ENCODE results near the gene KCTD1.

KCTD1 gene

DNA sequence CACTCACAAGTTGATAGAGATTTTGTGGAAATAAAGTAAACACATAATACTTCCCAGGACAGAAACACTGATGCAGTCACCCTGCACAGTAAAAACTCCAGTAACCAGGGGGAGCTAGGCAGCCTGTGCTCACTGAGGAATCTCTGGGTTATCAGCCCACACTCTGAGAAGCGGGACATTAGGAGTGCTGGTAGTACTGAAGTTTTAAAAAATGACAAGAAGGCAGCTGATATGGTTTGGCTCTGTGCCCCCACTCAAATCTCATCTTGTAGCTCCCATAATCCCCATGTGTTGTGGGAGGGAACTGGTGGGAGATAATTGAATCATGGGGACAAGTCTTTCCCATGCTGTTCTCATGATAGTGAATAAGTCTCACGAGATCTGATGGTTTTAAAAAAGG lies 31.4 kb downstream of the KCTD1 start:
- no peak overlapping the region for H2AFZ ChIP-seq (ENCODE audit: low read depth, low read length)
- no peak overlapping the region for H3K9ac ChIP-seq (ENCODE audit: low read depth, low read length)
- no peak overlapping the region for H3K4me3 ChIP-seq (ENCODE audit: low read depth in 1 of 2, low read length in 2 of 2)
- no peaks in the 10 kb centered on the region for H3K4me1 ChIP-seq (ENCODE audit: insufficient read depth, low read length)
- 0 out of 2 replicates have a peak, but pooled peaks cover 7% of the 10 kb centered on the region for H4K20me1 ChIP-seq (ENCODE audit: insufficient read depth, low read length)
- H3K9me3 ChIP-seq (ENCODE audit: insufficient read depth, low read length, severe bottlenecking), result no peaks in the 10 kb centered on the region
- no peak for DNase-seq
- H3K79me2 ChIP-seq (ENCODE audit: insufficient read depth, low read length), result peaks cover 6% of the 10 kb centered on the region; the same call in 1 of the 2 replicates
- no peak for TF ChIP-seq CTCF (IDR thresholded peaks at IDR 0.05; ENCODE audit: borderline replicate concordance, extremely low read depth, low read length, poor library complexity, severe bottlenecking)
- no peak for TF ChIP-seq EZH2 (IDR thresholded peaks at IDR 0.05; ENCODE audit: borderline replicate concordance, low read depth, low read length, severe bottlenecking)
- H3K27ac ChIP-seq (ENCODE audit: low read length), result no peak overlapping the region
- H3K36me3 ChIP-seq (ENCODE audit: insufficient read depth, low read length), result peaks cover 2% of the 10 kb centered on the region; the same call in 1 of the 2 replicates
- no peak overlapping the region for H3K4me2 ChIP-seq (ENCODE audit: insufficient read depth, low read length)
- no peaks in the 10 kb centered on the region for H3K27me3 ChIP-seq (ENCODE audit: insufficient read depth, low read length, poor library complexity)
- ATAC-seq (ENCODE audit: insufficient read depth, low read depth), result no peak

DNA sequence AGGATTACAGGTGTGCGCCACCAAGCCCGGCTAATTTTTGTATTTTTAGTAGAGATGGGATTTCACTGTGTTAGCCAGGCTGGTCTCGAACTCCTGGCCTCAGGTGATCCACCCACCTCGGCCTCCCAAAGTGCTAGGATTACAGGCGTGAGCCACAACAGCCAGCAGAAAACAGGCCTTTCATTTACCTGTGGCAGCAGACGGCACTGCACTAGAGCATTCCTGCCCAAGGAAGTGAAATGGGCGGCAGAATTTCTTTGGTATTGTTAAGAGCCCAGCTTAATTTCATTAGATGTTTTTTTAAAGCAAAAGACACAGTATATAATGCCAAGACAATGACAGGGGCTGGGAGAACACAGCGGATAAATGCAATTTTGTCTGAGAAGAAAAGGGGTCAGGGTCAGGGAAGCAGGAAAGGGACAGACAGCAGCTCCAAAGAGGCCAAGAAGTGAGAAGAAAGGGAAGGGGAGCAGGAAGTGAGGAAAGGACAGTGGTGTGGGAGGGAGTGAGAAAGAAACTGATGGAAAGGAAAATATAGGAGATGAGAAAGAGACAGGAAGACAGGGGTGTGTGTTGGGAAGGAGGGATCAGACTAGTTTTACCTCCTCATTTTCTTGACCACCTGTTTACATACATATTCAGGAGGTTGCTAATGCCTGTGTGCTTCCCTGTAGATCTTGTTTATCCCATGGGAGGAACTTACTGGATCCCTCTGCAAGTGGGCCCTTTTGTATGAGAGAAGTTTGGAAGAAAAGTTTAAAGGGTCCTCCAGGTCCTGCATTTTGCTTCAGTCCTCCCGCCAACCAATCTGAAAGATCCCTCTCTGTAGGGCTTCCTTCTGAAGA lies 32.5 kb downstream of the KCTD1 start:
- Histone ChIP-seq H3K4me1 (ENCODE audit: insufficient read depth, low read length) (no peaks in the 10 kb centered on the region), H3K4me2 (ENCODE audit: insufficient read depth, low read length) (no peak overlapping the region), H2AFZ (ENCODE audit: low read depth, low read length) (no peak overlapping the region), H3K79me2 (ENCODE audit: insufficient read depth, low read length) (peaks cover 6% of the 10 kb centered on the region; the same call in 1 of the 2 replicates), H3K27ac (ENCODE audit: low read length) (no peak overlapping the region), H3K9ac (ENCODE audit: low read depth, low read length) (no peak overlapping the region), H3K9me3 (ENCODE audit: insufficient read depth, low read length, severe bottlenecking) (no peaks in the 10 kb centered on the region), H3K27me3 (ENCODE audit: insufficient read depth, low read length, poor library complexity) (no peaks in the 10 kb centered on the region), H3K36me3 (ENCODE audit: insufficient read depth, low read length) (peaks cover 2% of the 10 kb centered on the region; the same call in 1 of the 2 replicates), H4K20me1 (ENCODE audit: insufficient read depth, low read length) (0 out of 2 replicates have a peak, but pooled peaks cover 5% of the 10 kb centered on the region), H3K4me3 (ENCODE audit: low read depth in 1 of 2, low read length in 2 of 2) (no peak overlapping the region)
- TF ChIP-seq EZH2 (IDR thresholded peaks at IDR 0.05; ENCODE audit: borderline replicate concordance, low read depth, low read length, severe bottlenecking), result no peak
- TF ChIP-seq CTCF (IDR thresholded peaks at IDR 0.05; ENCODE audit: borderline replicate concordance, extremely low read depth, low read length, poor library complexity, severe bottlenecking), result no peak
- DNase-seq, result no peak
- no peak for ATAC-seq (ENCODE audit: insufficient read depth, low read depth)

- no peaks in the 10 kb centered on the region for H3K27me3 ChIP-seq (ENCODE audit: insufficient read depth, low read length, poor library complexity)
These were observed 36.8 kb downstream of the KCTD1 start for GRCh38 chr18:26511339-26512071.

More at GRCh38 chr18:26511339-26512071, 36.8 kb downstream of the KCTD1 start:
- H3K9ac ChIP-seq (ENCODE audit: low read depth, low read length), result no peak overlapping the region
- H3K4me1 ChIP-seq (ENCODE audit: insufficient read depth, low read length), result no peaks in the 10 kb centered on the region
- no peak for DNase-seq
- H3K4me3 ChIP-seq (ENCODE audit: low read depth in 1 of 2, low read length in 2 of 2), result no peak overlapping the region
- H3K9me3 ChIP-seq (ENCODE audit: insufficient read depth, low read length, severe bottlenecking), result no peaks in the 10 kb centered on the region
- peaks cover 6% of the 10 kb centered on the region; the same call in 1 of the 2 replicates for H3K79me2 ChIP-seq (ENCODE audit: insufficient read depth, low read length)
- peaks cover 2% of the 10 kb centered on the region; the same call in 1 of the 2 replicates for H3K36me3 ChIP-seq (ENCODE audit: insufficient read depth, low read length)
- 0 out of 2 replicates have a peak, but pooled peaks cover 4% of the 10 kb centered on the region for H4K20me1 ChIP-seq (ENCODE audit: insufficient read depth, low read length)
- no peak overlapping the region for H2AFZ ChIP-seq (ENCODE audit: low read depth, low read length)
- ATAC-seq (ENCODE audit: insufficient read depth, low read depth), result no peak
- H3K4me2 ChIP-seq (ENCODE audit: insufficient read depth, low read length), result no peak overlapping the region
- H3K27ac ChIP-seq (ENCODE audit: low read length), result no peak overlapping the region
- TF ChIP-seq CTCF (IDR thresholded peaks at IDR 0.05; ENCODE audit: borderline replicate concordance, extremely low read depth, low read length, poor library complexity, severe bottlenecking) (no peak), EZH2 (IDR thresholded peaks at IDR 0.05; ENCODE audit: borderline replicate concordance, low read depth, low read length, severe bottlenecking) (no peak)

Measured in DND-41 (cell line).